Activated T-helper 1 cell treated with anti-CD3 and anti-CD28 coated beads, Interleukin-12 subunit alpha, Interleukin-12 subunit beta, Interleukin-2, Interleukin-4 antibody, amounts not matched to agents 30 ng/mL and 10 ng/mL and 1 ng/mL, durations not matched to agents 14 hours and 24 hours and 36 hours (primary cell): ENCODE data around the gene SETD2. TPM values are rescaled to one million over a fixed set of nuclear protein-coding genes. Genes with fewer than 3 reads are reported as not detected.
"Not testable (repeated sequence)": the region's sequence is repeated elsewhere in the genome, so short reads cannot be mapped to it uniquely, and the experiment has no call there.

Experiments
- DNase-seq: peaks from one replicate; pipeline ENCODE4 v3.0.0; 2021; ENCODE audit warnings: low spot score
- H3K27ac Mint-ChIP-seq: one replicate; pipeline ENCODE4 v1.8.0; 2021; ENCODE audit warnings: mild to moderate bottlenecking, mixed read lengths
- H3K27me3 Mint-ChIP-seq: one replicate; pipeline ENCODE4 v1.8.0; 2022; ENCODE audit warnings: mild to moderate bottlenecking, moderate library complexity, mixed read lengths; ENCODE audit not compliant: insufficient read depth
- H3K36me3 Mint-ChIP-seq: one replicate; pipeline ENCODE4 v1.8.0; 2021; ENCODE audit warnings: low read depth, mixed read lengths
- H3K4me1 Mint-ChIP-seq: one replicate; pipeline ENCODE4 v1.8.0; 2021; ENCODE audit warnings: low read depth, mixed read lengths
- H3K4me3 Mint-ChIP-seq: one replicate; pipeline ENCODE4 v1.8.0; 2021; ENCODE audit warnings: mild to moderate bottlenecking, moderate library complexity, mixed read lengths
- H3K9me3 Mint-ChIP-seq: one replicate; pipeline ENCODE4 v1.8.0; 2021; ENCODE audit warnings: mixed read lengths
- intact Hi-C: fragments of 100-400 bp; cut with micrococcal nuclease; formaldehyde crosslinking; loops from one replicate; pipeline ENCODE4 v1.15.1; 2024
- total RNA-seq: library from RNA; stranded (reverse); gene quantifications from 2 replicates; pipeline ENCODE4 v1.2.3, GENCODE V29; 2022

SETD2 gene
- total RNA-seq, 1 donor from 2014 or later = 41.2 TPM

DNA sequence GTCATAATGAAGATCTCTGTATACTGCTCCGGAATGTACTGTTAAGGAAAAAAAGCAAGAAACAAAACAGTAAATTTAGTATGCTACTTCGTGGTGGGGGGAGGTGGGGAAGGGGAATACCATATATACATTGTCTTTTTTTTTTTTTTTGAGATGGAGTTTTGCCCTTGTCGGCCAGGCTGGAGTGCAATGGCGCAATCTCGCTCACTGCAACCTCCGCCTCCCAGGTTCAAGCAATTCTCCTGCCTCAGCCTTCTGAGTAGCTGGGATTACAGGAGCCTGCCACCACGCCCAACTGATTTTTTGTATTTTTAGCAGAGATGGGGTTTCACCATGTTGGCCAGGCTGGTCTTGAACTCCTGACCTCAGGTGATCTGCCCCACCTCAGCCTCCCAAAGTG lies 21.4 kb downstream of the SETD2 start:
- H3K27ac Mint-ChIP-seq, DNase-seq, H3K36me3 Mint-ChIP-seq, H3K27me3 Mint-ChIP-seq, H3K9me3 Mint-ChIP-seq, intact Hi-C loops, H3K4me3 Mint-ChIP-seq: not testable (repeated sequence)
- peaks cover 22% of the 10 kb centered on the region for H3K4me1 Mint-ChIP-seq

- intact Hi-C loops = loop anchor here (1.0 kb wide), 1 partner anchor 23 kb away; the partner anchor contains the start of gene SETD2
- H3K36me3 Mint-ChIP-seq = not testable (repeated sequence)
Measured at GRCh38 chr3:47140973-47141461, 22.9 kb downstream of the SETD2 start.

GRCh38 chr3:47140553-47140952 lies 23.4 kb downstream of the SETD2 start:
- H3K4me3 Mint-ChIP-seq, H3K27ac Mint-ChIP-seq, H3K27me3 Mint-ChIP-seq, H3K36me3 Mint-ChIP-seq, H3K9me3 Mint-ChIP-seq, intact Hi-C loops, DNase-seq: not testable (repeated sequence)
- H3K4me1 Mint-ChIP-seq = peaks cover 32% of the 10 kb centered on the region

More at GRCh38 chr3:47140973-47141461, 22.9 kb downstream of the SETD2 start:
- H3K4me3 Mint-ChIP-seq, H3K9me3 Mint-ChIP-seq, H3K27me3 Mint-ChIP-seq, DNase-seq: not testable (repeated sequence)
- peaks cover 27% of the 10 kb centered on the region for H3K4me1 Mint-ChIP-seq
- H3K27ac Mint-ChIP-seq = peak overlapping the region; percentile 67

DNA sequence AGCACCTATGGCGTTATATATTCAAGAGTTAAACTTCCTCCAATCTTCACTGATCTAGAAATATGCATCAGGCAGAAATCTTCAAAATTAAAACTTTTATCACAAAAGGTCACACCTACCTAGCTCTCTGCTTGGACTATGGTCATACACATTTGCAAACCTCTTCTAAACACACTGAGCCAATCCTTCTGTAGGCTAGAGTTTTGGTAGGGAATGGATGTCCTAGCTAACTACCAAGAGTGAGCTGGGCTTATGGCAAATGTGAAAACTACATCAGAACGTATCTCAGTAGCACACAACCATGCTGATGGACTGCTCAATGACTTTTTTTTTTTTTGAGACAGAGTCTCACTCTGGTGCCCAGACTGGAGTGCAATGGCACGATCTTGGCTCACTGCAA lies 29.6 kb downstream of the SETD2 start:
- no peak for DNase-seq
- H3K27me3 Mint-ChIP-seq = no peaks in the 10 kb centered on the region
- H3K27ac Mint-ChIP-seq = no peak overlapping the region
- H3K36me3 Mint-ChIP-seq = peaks cover 8% of the 10 kb centered on the region
- H3K9me3 Mint-ChIP-seq = no peaks in the 10 kb centered on the region
- H3K4me1 Mint-ChIP-seq = peaks cover 35% of the 10 kb centered on the region
- H3K4me3 Mint-ChIP-seq = no peak overlapping the region
- intact Hi-C loops = no loop called here

- no peaks in the 10 kb centered on the region for H3K27me3 Mint-ChIP-seq
- no peak for DNase-seq
- H3K36me3 Mint-ChIP-seq = peaks cover 3% of the 10 kb centered on the region
- no peak overlapping the region for H3K27ac Mint-ChIP-seq
- intact Hi-C loops = no loop called here
- no peak overlapping the region for H3K4me3 Mint-ChIP-seq
- no peaks in the 10 kb centered on the region for H3K9me3 Mint-ChIP-seq
- peaks cover 30% of the 10 kb centered on the region for H3K4me1 Mint-ChIP-seq
Measured at GRCh38 chr3:47133641-47134040, 30.3 kb downstream of the SETD2 start.

DNA sequence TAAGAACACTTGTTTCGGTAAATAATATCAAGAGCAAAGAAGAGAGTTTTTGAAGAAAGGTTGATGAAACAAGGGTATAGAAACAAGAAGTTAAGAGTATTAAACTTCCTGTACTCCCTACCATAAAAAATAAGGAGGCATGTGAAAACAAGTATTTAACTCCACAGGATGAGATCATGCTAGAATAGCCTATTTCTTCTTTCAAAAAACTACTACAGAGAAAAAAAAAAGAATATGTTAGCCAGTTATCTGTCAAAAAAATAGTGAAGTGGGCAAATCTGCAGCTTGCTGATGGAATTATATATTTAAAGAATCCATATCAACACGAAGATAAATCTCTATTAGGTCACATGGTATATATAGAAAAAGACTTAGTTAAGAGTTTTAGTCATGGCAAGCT lies 33.4 kb downstream of the SETD2 start:
- no peaks in the 10 kb centered on the region for H3K9me3 Mint-ChIP-seq
- H3K27ac Mint-ChIP-seq = no peak overlapping the region

GRCh38 chr3:47128137-47128536 lies 35.8 kb downstream of the SETD2 start:
- intact Hi-C loops = no loop called here
- peaks cover 16% of the 10 kb centered on the region for H3K36me3 Mint-ChIP-seq
- no peak for DNase-seq
- no peaks in the 10 kb centered on the region for H3K9me3 Mint-ChIP-seq
- no peak overlapping the region for H3K27ac Mint-ChIP-seq
- H3K4me1 Mint-ChIP-seq = peaks cover 28% of the 10 kb centered on the region
- no peak overlapping the region for H3K4me3 Mint-ChIP-seq
- no peaks in the 10 kb centered on the region for H3K27me3 Mint-ChIP-seq

More for the DNA sequence above, 33.4 kb downstream of the SETD2 start:
- H3K4me3 Mint-ChIP-seq = no peak overlapping the region
- peaks cover 30% of the 10 kb centered on the region for H3K4me1 Mint-ChIP-seq
- H3K27me3 Mint-ChIP-seq = no peaks in the 10 kb centered on the region
- DNase-seq = no peak
- intact Hi-C loops = no loop called here
- peaks cover 6% of the 10 kb centered on the region for H3K36me3 Mint-ChIP-seq

- no peak for DNase-seq
- Mint-ChIP-seq H3K27ac (peak overlapping the region; percentile 37), H3K36me3 (peaks cover 46% of the 10 kb centered on the region), H3K9me3 (no peaks in the 10 kb centered on the region), H3K4me3 (no peak overlapping the region), H3K4me1 (peaks cover 46% of the 10 kb centered on the region), H3K27me3 (no peaks in the 10 kb centered on the region)
- intact Hi-C loops = no loop called here
Measured at GRCh38 chr3:47123857-47124256, 40.1 kb downstream of the SETD2 start.

- intact Hi-C loops = loop anchor here (2.0 kb wide), 1 partner anchor 41 kb away; no protein-coding TSS in a partner anchor
- peaks cover 51% of the 10 kb centered on the region for H3K36me3 Mint-ChIP-seq
- H3K4me1 Mint-ChIP-seq = peaks cover 54% of the 10 kb centered on the region
- no peak for DNase-seq
- no peak overlapping the region for H3K4me3 Mint-ChIP-seq
- H3K9me3 Mint-ChIP-seq = no peaks in the 10 kb centered on the region
- peak overlapping the region; percentile 35 for H3K27ac Mint-ChIP-seq
- H3K27me3 Mint-ChIP-seq = no peaks in the 10 kb centered on the region
Measured at GRCh38 chr3:47121409-47121808, 42.5 kb downstream of the SETD2 start.

- Mint-ChIP-seq H3K4me3 (no peak overlapping the region), H3K9me3 (no peaks in the 10 kb centered on the region)
Measured at GRCh38 chr3:47120138-47120537, 43.8 kb downstream of the SETD2 start.

GRCh38 chr3:47119387-47119786 lies 44.5 kb downstream of the SETD2 start:
- intact Hi-C loops, DNase-seq, H3K4me3 Mint-ChIP-seq, H3K9me3 Mint-ChIP-seq, H3K27me3 Mint-ChIP-seq, H3K27ac Mint-ChIP-seq: not testable (repeated sequence)
- peaks cover 55% of the 10 kb centered on the region for H3K36me3 Mint-ChIP-seq
- H3K4me1 Mint-ChIP-seq = peaks cover 49% of the 10 kb centered on the region

More at GRCh38 chr3:47120138-47120537, 43.8 kb downstream of the SETD2 start:
- Mint-ChIP-seq H3K27ac (peak overlapping the region; percentile 70), H3K36me3 (peaks cover 50% of the 10 kb centered on the region), H3K27me3 (no peaks in the 10 kb centered on the region), H3K4me1 (peaks cover 49% of the 10 kb centered on the region)
- no peak for DNase-seq
- intact Hi-C loops = loop anchor here (2.0 kb wide), 1 partner anchor 43 kb away; no protein-coding TSS in a partner anchor

- intact Hi-C loops = no loop called here
- Mint-ChIP-seq H3K4me3 (no peak overlapping the region), H3K36me3 (peaks cover 55% of the 10 kb centered on the region), H3K27ac (no peak overlapping the region), H3K9me3 (no peaks in the 10 kb centered on the region), H3K4me1 (peaks cover 42% of the 10 kb centered on the region), H3K27me3 (no peaks in the 10 kb centered on the region)
- DNase-seq = no peak
Measured at GRCh38 chr3:47117807-47118364, 46.0 kb downstream of the SETD2 start.

GRCh38 chr3:47115524-47115923 lies 48.4 kb downstream of the SETD2 start:
- H3K27me3 Mint-ChIP-seq, DNase-seq, intact Hi-C loops, H3K9me3 Mint-ChIP-seq, H3K4me3 Mint-ChIP-seq, H3K27ac Mint-ChIP-seq: not testable (repeated sequence)
- Mint-ChIP-seq H3K4me1 (peaks cover 28% of the 10 kb centered on the region), H3K36me3 (peaks cover 39% of the 10 kb centered on the region)
